Activated CD8-positive, alpha-beta memory T cell treated with anti-CD3 and anti-CD28 coated beads, Interleukin-2, amount 50 U/mL, for 24 hours (primary cell): ENCODE results near the gene CLEC16A.
A peak's percentile ranks its signal among the peaks of the same experiment; 100 is the strongest.
"Not testable (repeated sequence)": the region's sequence is repeated elsewhere in the genome, so short reads cannot be mapped to it uniquely, and the experiment has no call there.

Experiments
- DNase-seq: peaks from one replicate; pipeline ENCODE4 v3.0.0-alpha.2; 2020; ENCODE audit errors: extremely low read depth

Gene CLEC16A

GRCh38 chr16:10944249-10945064 lies at the start of gene CLEC16A:
Gene CLEC16A, plus strand, starts transcription at chr16:10944564. Its CDS starts 154 bp downstream, at chr16:10944718.
- DNase-seq, result peak; percentile 84

DNA sequence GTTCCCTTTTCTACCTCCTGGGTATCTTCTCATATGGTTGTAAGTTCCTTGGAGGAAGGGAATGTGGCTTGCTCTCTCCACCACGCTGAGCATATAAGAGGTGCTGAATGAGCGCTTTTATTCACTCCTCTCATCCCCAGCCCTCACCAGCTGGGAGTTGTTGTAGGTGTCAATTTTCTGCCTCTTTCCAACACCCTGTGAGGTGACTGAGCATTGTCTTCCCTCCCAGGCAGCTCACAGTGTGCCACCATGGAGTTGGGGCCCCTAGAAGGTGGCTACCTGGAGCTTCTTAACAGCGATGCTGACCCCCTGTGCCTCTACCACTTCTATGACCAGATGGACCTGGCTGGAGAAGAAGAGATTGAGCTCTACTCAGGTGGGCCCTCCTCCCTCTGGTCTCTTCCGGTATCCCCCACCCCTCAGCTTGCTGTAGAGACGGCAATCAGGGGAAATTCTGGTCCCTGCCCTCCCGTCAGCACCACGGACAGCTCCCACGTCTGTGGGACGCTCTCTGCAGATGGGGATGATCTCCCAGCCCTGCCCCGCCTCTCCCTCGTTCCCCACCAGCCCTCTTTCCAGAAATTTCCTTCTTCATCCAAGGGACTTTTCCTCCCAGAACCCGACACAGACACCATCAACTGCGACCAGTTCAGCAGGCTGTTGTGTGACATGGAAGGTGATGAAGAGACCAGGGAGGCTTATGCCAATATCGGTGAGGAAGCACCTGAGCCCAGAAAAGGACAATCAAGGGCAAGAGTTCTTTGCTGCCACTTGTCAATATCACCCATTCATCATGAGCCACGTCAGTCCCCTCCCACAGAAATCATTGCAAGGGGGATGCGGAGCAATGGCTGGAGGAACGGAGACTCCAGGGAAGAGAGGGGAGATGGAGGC lies 49.1 kb upstream of the CLEC16A start:
- DNase-seq, result no peak

GRCh38 chr16:10896165-10896564 lies 48.2 kb upstream of the CLEC16A start:
- DNase-seq, result no peak

DNA sequence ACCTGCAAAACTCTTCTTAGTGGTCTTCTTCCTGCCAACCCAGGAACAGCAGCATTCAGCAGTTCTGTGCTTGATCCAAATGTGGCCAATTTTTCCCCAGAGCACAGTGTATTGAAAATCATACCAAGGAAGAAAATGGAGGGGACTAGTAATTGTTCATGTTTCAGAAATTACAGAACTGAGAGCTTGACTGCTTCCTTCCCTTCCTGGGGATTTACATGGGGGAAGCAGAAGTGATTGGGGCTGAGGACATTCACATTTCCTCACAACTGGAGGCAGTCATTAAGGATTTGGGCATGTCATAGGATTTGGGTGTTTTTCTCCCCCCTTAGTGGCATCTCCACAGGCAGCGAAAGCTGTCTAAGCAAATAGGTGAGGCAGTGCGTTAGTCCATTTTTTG lies 47.6 kb upstream of the CLEC16A start:
- no peak for DNase-seq

DNA sequence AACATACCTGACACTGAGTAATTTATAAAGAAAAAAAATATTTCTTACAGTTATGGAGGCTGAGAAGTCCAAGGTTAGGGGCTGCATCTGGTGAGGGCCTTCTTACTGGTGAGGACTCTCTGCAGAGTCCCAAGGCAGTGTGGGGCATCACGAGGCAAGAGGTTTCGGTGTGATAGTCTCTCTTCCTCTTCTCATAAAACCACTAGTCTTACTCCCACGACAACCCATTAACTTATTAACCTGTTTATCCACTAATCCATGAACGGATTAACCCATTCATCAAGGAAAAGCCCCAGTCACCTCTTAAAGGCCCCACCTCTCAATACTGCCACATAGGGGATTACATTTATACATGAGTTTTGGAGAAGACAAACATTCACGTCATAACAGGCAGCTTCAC lies 47.2 kb upstream of the CLEC16A start:
- DNase-seq, result no peak

GRCh38 chr16:10902999-10903398 lies 41.4 kb upstream of the CLEC16A start:
- DNase-seq, result no peak

- DNase-seq, result no peak
Measured at GRCh38 chr16:10906482-10906881, 37.9 kb upstream of the CLEC16A start.

GRCh38 chr16:10906914-10907756 lies 37.2 kb upstream of the CLEC16A start:
- no peak for DNase-seq

GRCh38 chr16:10907757-10908045 lies 36.7 kb upstream of the CLEC16A start:
- DNase-seq, result no peak

DNA sequence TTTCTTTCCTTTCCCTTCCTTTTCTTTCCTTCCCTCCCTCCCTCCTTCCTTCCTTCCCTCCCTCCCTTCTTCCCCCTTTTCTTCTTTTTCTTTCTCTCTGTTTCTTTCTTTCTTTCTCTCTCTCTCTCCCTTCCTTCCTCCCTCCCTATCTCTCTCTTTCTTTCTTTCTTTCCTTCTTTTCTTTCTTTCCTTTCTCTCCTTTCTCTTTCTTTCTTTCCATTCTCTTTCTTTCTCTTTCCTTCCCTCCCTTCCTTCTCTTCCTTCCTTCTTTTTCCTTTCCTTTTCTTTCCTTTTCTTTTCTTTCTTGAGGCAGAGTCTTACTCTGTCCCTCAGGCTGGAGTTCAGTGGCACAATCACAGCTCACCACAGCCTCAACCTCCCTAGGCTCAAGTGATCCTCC lies 33.1 kb upstream of the CLEC16A start:
- no peak for DNase-seq

DNA sequence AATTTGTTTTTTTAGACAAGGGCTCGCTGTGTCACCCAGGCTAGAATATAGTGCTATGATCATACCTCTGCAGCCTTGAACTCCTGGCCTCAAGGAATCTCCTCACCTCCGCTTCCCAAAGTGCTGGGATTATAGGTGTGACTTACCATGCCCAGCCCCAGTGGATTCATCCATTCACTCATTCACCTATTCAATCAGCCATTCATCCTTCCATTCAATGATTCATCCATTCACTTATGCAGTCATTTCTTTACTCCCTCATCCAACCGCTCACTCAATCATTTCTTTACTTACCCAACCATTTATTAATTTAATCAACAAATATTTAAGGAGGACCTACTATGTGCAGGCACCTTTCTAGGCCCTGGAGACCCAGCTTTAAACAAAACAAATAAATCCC lies 27.8 kb upstream of the CLEC16A start:
- no peak for DNase-seq

DNA sequence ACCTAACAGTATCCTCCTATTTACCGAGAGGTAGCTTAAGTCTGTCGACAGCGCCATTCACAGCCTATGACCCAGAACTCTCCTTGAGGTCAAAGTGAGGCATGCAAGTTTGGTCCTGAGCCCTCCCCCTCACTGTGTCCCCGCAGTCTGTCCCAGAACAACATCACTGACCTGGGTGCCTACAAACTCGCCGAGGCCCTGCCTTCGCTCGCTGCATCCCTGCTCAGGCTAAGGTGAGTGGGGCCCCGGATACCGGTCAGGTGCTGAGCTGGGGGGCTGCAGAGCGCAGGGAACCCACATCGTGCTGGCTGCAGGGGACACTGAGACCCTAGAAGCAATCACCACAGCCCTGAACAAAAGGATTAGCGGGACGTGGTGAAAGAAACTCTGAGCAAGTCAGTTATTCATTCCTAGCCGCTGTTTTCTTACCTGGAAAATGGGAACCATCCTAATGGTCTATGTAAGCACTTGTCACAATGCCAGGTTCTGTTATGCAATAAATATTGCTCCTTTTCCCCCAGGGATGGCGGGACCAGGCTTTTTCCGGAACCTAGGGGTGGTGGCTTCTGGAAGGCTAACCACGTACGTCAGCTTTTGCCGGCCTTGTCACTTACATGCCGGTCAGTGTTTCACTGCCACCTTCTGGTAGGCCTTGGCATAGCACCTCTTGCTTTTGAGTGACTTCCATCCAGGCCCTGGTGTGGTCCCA lies 25.9 kb upstream of the CLEC16A start:
- peak; percentile 79 for DNase-seq

GRCh38 chr16:10919003-10919351 lies 25.4 kb upstream of the CLEC16A start:
- no peak for DNase-seq

- DNase-seq, result no peak
Measured at GRCh38 chr16:10920726-10921427, 23.5 kb upstream of the CLEC16A start.

DNA sequence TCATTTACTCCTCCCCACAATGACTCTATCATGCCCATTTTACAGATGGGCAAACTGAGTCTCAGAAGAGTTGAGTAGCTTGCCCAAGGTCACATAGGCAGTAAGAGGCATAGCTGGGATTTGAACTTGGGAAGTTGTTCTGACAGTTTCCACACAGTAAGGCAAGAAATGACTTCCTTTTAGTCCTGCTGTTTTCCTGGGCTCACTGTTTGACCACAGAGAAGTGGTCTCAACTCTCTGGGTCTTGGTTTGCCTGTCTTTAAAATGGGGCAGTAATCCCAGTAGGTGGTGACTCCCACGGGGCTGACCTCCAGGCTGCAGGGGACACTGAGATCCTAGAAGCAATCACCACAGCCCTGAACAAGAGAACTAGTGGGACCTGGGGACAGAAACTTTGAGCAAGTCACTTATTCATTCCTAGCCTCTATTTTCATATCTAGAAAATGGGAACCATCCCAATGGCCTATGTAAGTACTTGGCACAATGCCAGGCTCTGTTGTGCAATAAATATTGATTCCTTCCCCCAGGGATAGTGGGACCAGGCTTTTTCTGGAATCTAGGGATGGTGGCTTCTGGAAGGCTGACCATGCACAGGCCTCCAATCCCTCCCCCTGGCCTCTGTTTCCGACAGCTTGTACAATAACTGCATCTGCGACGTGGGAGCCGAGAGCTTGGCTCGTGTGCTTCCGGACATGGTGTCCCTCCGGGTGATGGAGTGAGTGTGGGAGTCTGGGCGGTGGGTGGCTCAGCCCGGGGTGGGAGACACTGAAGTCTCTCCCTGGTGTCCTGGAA lies 22.6 kb upstream of the CLEC16A start:
- no peak for DNase-seq

GRCh38 chr16:10922328-10923145 lies 21.8 kb upstream of the CLEC16A start:
- DNase-seq, result no peak

DNA sequence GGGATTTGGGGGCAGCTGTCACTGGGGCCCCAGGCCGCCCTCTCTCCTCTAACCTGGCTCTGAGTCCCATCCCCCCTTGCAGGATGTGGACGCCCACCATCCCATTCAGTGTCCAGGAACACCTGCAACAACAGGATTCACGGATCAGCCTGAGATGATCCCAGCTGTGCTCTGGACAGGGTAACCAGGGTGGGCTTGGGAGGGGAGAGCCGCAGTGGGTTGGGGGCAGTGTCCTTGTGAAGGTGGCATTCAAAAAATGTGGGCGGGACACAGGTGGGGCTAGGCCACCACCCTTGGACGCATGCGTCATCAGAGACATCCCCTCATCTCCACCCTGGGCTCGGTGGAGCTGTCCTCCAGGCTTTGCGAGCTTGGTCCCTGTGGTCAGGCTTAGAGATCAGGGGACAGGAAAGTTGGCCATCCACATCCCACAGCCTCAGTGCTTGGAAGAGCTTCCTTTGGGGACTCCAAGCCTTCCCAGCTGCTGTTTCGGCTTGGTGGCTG lies 21.2 kb upstream of the CLEC16A start:
- DNase-seq, result no peak

- DNase-seq, result no peak
Measured at GRCh38 chr16:10923650-10924214, 20.6 kb upstream of the CLEC16A start.

DNA sequence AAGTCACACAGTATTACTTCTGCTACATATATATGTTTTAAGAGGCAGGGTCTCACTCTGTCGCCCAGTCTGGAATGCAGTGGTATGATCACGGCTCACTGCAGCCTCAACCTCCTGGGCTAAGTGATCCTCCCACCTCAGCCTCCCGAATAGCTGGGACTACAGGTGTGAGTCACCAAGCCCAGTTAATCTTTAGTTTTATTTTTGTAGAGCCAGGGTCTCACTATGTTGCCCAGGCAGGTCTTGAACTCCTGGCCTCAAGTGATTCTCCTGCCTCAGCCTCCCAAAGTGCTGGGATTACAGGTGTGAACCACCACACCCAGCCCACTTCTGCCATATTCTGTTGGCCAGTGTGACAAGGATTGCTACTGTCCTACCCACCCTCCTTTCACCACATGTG lies 19.1 kb upstream of the CLEC16A start:
- DNase-seq, result not testable (repeated sequence)
